ENCODE results near the gene HOXC10. TPM values are rescaled to one million over a fixed set of nuclear protein-coding genes. Genes with fewer than 3 reads are reported as not detected.

HOXC10 gene
- total RNA-seq, 1 experiment from 2014 or later, result 3.8 TPM

DNA sequence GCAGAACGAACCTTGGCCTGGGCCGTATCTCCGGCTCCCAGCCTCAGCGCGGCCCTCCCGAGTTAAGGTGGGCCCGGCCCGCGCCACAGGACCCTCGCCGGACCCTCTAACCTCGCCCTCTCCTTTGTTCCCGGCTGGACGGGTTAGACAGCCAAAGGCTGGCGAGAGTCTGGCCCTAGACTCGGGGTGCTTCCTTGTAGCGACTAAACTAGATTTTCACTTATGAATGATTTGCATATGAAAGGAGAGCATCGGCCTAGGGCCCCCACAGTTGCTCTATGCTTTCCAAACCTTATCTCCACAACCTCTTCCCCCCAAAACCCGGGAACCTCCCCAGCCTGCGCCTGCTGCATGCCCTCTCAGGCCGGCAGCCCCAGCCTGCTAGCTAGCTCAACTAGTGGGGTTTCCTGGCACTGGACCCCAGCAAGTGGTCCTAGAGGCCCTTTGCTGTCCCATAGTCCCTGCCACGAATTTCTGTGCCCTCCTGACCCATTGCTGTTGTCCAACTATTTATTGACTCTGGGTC lies 49.9 kb downstream of the HOXC10 start:
- RAD21 ChIA-PET (ENCODE audit: low non-redundant PET in 1 of 2, low total read pairs in 2 of 2, uncharacterized antibody in 2 of 2, unreplicated experiment in 2 of 2), result interaction anchor here in 1 of 2 experiments (3.0 kb wide), 1 partner anchor 104 kb away, joined by 12 read pairs; no protein-coding TSS in a partner anchor
- H4K20me1 ChIP-seq (ENCODE audit: insufficient read depth), result no peaks in the 10 kb centered on the region
- POLR2A ChIA-PET, result no interaction called here
- CTCF ChIA-PET, result interaction anchor here (1.0 to 2.4 kb wide), 2 partner anchors 103 to 154 kb away, joined by 3 to 5 read pairs; partner anchors contain the start of gene SMUG1
- no peak for ATAC-seq
- H3K4me1 ChIP-seq (ENCODE audit: control insufficient read depth in 1 of 2, insufficient read depth in 2 of 2, low read length in 2 of 2), result peaks cover 7 to 29% of the 10 kb centered on the region in 2 experiments
- H3K4me3 ChIP-seq (replicated peaks in 1 of 2; ENCODE audit: low read depth in 1 of 2, low read length in 2 of 2), result no peak overlapping the region
- TF ChIP-seq EZH2 (IDR thresholded peaks at IDR 0.05), result no peak
- TF ChIP-seq ATF3 (IDR thresholded peaks at IDR 0.05), result no peak
- no peak for TF ChIP-seq CBX3 (IDR thresholded peaks at IDR 0.05; ENCODE audit: low read depth)
- no peak for TF ChIP-seq ELF1 (IDR thresholded peaks at IDR 0.05; ENCODE audit: borderline replicate concordance, low read depth)
- TF ChIP-seq SRF (IDR thresholded peaks at IDR 0.05; ENCODE audit: low read depth), result no peak
- no peak for TF ChIP-seq TCF7L2 (IDR thresholded peaks at IDR 0.05; ENCODE audit: borderline replicate concordance, extremely low read depth, insufficient read depth, insufficient read length)
- no peak for TF ChIP-seq ZBTB33 (IDR thresholded peaks at IDR 0.05; ENCODE audit: extremely low read depth, insufficient replicate concordance, low read length)
- TF ChIP-seq REST (IDR thresholded peaks at IDR 0.05; ENCODE audit: low read depth), result no peak
- no peak for TF ChIP-seq JUND (IDR thresholded peaks at IDR 0.05)
- TF ChIP-seq ZFX (IDR thresholded peaks at IDR 0.05), result no peak
- no peak for TF ChIP-seq CEBPB (IDR thresholded peaks at IDR 0.05; ENCODE audit: low read depth)
- no peak for TF ChIP-seq FOSL1 (IDR thresholded peaks at IDR 0.05; ENCODE audit: low read depth)
- no peak for TF ChIP-seq ZNF274 (IDR thresholded peaks at IDR 0.05; ENCODE audit: low read depth, low read length)
- no peak for TF ChIP-seq MAX (IDR thresholded peaks at IDR 0.05)
- H3K9me2 ChIP-seq (ENCODE audit: insufficient read depth), result no peaks in the 10 kb centered on the region
- H2AFZ ChIP-seq (ENCODE audit: low read depth, low read length, poor library complexity, severe bottlenecking), result no peak overlapping the region
- H3K79me2 ChIP-seq (ENCODE audit: insufficient read depth, low read length), result no peaks in the 10 kb centered on the region
- H3K27me3 ChIP-seq (ENCODE audit: insufficient read depth, low read length), result no peaks in the 10 kb centered on the region
- BruUV-seq (replicated peaks), result no TSS peak
- H3K9ac ChIP-seq (ENCODE audit: low read length), result no peak overlapping the region
- no peak overlapping the region for H3K27ac ChIP-seq (ENCODE audit: low read depth, low read length)
- no peak overlapping the region for H3K4me2 ChIP-seq (ENCODE audit: low read length)
- intact Hi-C loops (cut with micrococcal nuclease), result loop anchor here (5.0 kb wide), 1 partner anchor 102 kb away; no protein-coding TSS in a partner anchor
- DNase-seq (ENCODE audit: low read depth, low spot score), result no peak
- no peaks in the 10 kb centered on the region for H3K36me3 ChIP-seq (ENCODE audit: control insufficient read depth in 1 of 2, insufficient read depth in 2 of 2, low read length in 2 of 2)
- no peaks in the 10 kb centered on the region for H3K9me3 ChIP-seq (ENCODE audit: control insufficient read depth in 1 of 2, insufficient read depth in 1 of 2, low read depth in 1 of 2, low read length in 2 of 2)
